ENCODE measurements around the gene IFNA5. TPM values are rescaled to one million over a fixed set of nuclear protein-coding genes. Genes with fewer than 3 reads are reported as not detected.

Gene IFNA5
- total and polyA plus RNA-seq, 2 of the 8 experiments (the other 6 are each of a cell fraction or from before 2014, with no cell fraction given): not detected

DNA sequence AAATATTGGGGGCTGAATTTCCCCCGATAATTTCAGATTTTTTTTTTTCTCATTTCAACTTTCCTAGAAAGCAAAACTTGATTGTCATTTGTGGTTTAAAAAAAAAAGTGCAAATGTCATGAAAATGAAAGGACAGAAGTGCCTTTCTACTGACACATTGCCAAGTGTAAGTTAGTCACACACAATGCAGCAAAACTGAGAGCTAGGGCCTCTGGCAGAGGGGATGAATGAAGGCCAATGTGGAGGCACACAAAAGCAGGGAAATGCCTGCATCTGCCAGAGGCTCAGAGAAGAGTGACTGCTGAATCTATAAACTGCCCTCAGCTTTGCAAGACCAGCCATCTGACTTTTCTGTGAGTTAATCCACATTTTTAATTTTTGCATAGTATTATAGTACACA, 6.8 kb upstream of the IFNA5 start:
- Histone ChIP-seq H3K27me3 (replicated peaks in 1 of 4; ENCODE audit: control insufficient read depth in 3 of 4, extremely low read depth in 1 of 4, insufficient read depth in 3 of 4, low read length in 3 of 4) (no peaks in the 10 kb centered on the region), H3K79me1 (ENCODE audit: low read depth, low read length) (no peaks in the 10 kb centered on the region), H3K9ac (replicated peaks in 1 of 4; ENCODE audit: extremely low read depth in 1 of 4, low read depth in 3 of 4, low read length in 3 of 4) (no peak overlapping the region), H4K5ac (ENCODE audit: insufficient read length, low read depth, low read length) (no peak overlapping the region), H2BK15ac (ENCODE audit: low read length) (no peak overlapping the region), H4K91ac (replicated peaks; ENCODE audit: insufficient read length, low read length) (no peak overlapping the region), H3K79me2 (ENCODE audit: control insufficient read depth in 1 of 2, insufficient read depth in 2 of 2, low read length in 2 of 2) (no peaks in the 10 kb centered on the region), H3K27ac (ENCODE audit: low read depth, low read length) (no peak overlapping the region), H2BK5ac (ENCODE audit: low read depth, low read length) (no peak overlapping the region), H3K23me2 (ENCODE audit: low read depth, low read length) (no peaks in the 10 kb centered on the region), H3K36me3 (ENCODE audit: control insufficient read depth in 2 of 4, insufficient read depth in 4 of 4, low read length in 3 of 4) (no peaks in the 10 kb centered on the region), H3K18ac (ENCODE audit: extremely low read depth, low read length) (no peak overlapping the region), H3K56ac (replicated peaks; ENCODE audit: insufficient read length, low read depth, low read length) (no peak overlapping the region), H3K4me3 (ENCODE audit: extremely low read depth in 1 of 4, insufficient read depth in 2 of 4, low read depth in 3 of 4, low read length in 4 of 4) (no peak overlapping the region), H3K9me3 (ENCODE audit: insufficient read depth in 2 of 2, low read depth in 1 of 2, low read length in 1 of 2) (no peaks in the 10 kb centered on the region; a peak in 1 of 4 replicates), H3K4me1 (replicated peaks in 1 of 4; ENCODE audit: control insufficient read depth in 3 of 4, insufficient read depth in 4 of 4, low read length in 3 of 4) (no peaks in the 10 kb centered on the region), H3K23ac (ENCODE audit: insufficient read length) (no peak overlapping the region), H4K20me1 (replicated peaks in 1 of 2; ENCODE audit: control insufficient read depth in 1 of 2, insufficient read depth in 2 of 2, low read length in 2 of 2) (no peaks in the 10 kb centered on the region), H2BK20ac (ENCODE audit: low read length) (no peak overlapping the region), H3K4me2 (ENCODE audit: insufficient read depth in 1 of 2, low read depth in 2 of 2, low read length in 2 of 2) (no peak overlapping the region), H3K4ac (replicated peaks; ENCODE audit: insufficient read length, low read depth, low read length) (no peak overlapping the region), H2BK12ac (ENCODE audit: low read depth, low read length) (no peak overlapping the region), H2AFZ (ENCODE audit: low read length) (no peak overlapping the region), H2AK5ac (ENCODE audit: low read depth, low read length) (no peak overlapping the region), H4K8ac (ENCODE audit: extremely low read depth, insufficient read depth, low read length) (no peak overlapping the region), H3K14ac (ENCODE audit: insufficient read length) (no peak overlapping the region), H2BK120ac (replicated peaks; ENCODE audit: low read depth, low read length) (no peak overlapping the region)
- whole genome bisulfite sequencing, 2 experiments (ENCODE audit: extremely low coverage in 1 of 2, insufficient coverage in 1 of 2, insufficient read length in 1 of 2, insufficient replicate concordance in 2 of 2, low coverage in 1 of 2, low lambda C conversion rate in 2 of 2, missing lambda C conversion rate in 1 of 2): 90% methylated on average over 1 of the region's 1 CpG; no CpG with 5 or more reads in 1 of the 2 experiments
- TF ChIP-seq CBX8 (IDR thresholded peaks at IDR 0.05; ENCODE audit: borderline replicate concordance, low read depth, low read length) (no peak), TCF12 (IDR thresholded peaks at IDR 0.05; ENCODE audit: low read depth, low read length) (no peak), TEAD4 (IDR thresholded peaks at IDR 0.05; ENCODE audit: low read depth, low read length) (no peak), TBP (IDR thresholded peaks at IDR 0.05; ENCODE audit: low read depth, low read length) (no peak), SAP30 (IDR thresholded peaks at IDR 0.05; ENCODE audit: insufficient read depth, insufficient replicate concordance, low read length) (no peak), GABPA (IDR thresholded peaks at IDR 0.05; ENCODE audit: borderline replicate concordance, insufficient read depth, low read length) (no peak), YY1 (IDR thresholded peaks at IDR 0.05; ENCODE audit: low read depth, low read length) (no peak), NANOG (IDR thresholded peaks at IDR 0.05; ENCODE audit: insufficient read depth, low read depth, low read length, poor library complexity, severe bottlenecking) (no peak), SP2 (IDR thresholded peaks at IDR 0.05; ENCODE audit: low read length) (no peak), BRCA1 (IDR thresholded peaks at IDR 0.05; ENCODE audit: low read depth, low read length) (no peak), BCL11A (IDR thresholded peaks at IDR 0.05; ENCODE audit: low read depth in 2 of 2, low read length in 2 of 2) (no peak)
- TF ChIP-seq, protein P1, sequence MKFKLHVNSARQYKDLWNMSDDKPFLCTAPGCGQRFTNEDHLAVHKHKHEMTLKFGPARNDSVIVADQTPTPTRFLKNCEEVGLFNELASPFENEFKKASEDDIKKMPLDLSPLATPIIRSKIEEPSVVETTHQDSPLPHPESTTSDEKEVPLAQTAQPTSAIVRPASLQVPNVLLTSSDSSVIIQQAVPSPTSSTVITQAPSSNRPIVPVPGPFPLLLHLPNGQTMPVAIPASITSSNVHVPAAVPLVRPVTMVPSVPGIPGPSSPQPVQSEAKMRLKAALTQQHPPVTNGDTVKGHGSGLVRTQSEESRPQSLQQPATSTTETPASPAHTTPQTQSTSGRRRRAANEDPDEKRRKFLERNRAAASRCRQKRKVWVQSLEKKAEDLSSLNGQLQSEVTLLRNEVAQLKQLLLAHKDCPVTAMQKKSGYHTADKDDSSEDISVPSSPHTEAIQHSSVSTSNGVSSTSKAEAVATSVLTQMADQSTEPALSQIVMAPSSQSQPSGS (IDR thresholded peaks at IDR 0.05; ENCODE audit: low read length): no peak
- CTCF ChIA-PET (ENCODE audit: partially characterized antibody): interaction anchor here (1.4 to 2.1 kb wide), 2 partner anchors 59 to 477 kb away, joined by 4 to 6 read pairs; no protein-coding TSS in a partner anchor
- no peak for FAIRE-seq
- DNase-seq (ENCODE audit: low read depth in 1 of 2, low spot score in 2 of 2): no peak
- POLR2A ChIA-PET (ENCODE audit: partially characterized antibody): no interaction called here
